ENCODE results near the gene SPEN.

- TF ChIP-seq CTCF (IDR thresholded peaks at IDR 0.05) (no peak), EP300 (IDR thresholded peaks at IDR 0.05) (no peak), POLR2A (IDR thresholded peaks at IDR 0.05; ENCODE audit: low read depth) (no peak)
Measured at GRCh38 chr1:15974855-15975254, 127.3 kb downstream of the SPEN start.

All from esophagus muscularis mucosa (tissue), 4 donors.